VCaP (cell line): ENCODE data around the gene KCNQ2.
A peak's percentile ranks its signal among the peaks of the same experiment; 100 is the strongest.

ENCODE experiments used
- H3K27ac ChIP-seq: fragments of 450-650 bp; 2 replicates; pipeline ENCODE4 v1.5.1; 2017
- TF ChIP-seq, protein P1 (sequence below): fragments of 450-650 bp; conservative IDR thresholded peaks from 2 replicates; pipeline ENCODE4 v1.5.1; 2017; ENCODE audit warnings: mild to moderate bottlenecking, moderate library complexity

Gene KCNQ2

DNA sequence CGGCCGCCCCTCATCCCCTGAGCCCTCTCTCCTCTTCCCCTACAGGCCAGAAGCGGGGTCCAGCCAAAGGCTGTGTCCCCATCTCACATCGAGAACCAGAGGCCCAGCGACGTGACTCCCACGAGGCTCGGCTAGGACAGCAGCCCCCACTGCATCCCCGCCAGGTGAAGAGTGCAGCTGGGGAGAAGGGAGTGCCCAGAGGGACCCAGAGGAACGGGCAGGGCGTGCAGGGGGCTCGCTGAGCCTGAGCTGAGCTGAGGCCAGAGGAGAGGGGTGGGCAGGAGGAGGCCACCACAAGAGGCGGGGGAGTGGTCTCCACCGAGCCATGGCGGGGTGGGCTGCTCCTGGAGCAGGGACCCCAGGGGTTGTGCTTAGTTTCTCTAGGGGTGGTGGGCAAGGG is 32.6 kb downstream of the KCNQ2 start:
- TF ChIP-seq, protein P1, sequence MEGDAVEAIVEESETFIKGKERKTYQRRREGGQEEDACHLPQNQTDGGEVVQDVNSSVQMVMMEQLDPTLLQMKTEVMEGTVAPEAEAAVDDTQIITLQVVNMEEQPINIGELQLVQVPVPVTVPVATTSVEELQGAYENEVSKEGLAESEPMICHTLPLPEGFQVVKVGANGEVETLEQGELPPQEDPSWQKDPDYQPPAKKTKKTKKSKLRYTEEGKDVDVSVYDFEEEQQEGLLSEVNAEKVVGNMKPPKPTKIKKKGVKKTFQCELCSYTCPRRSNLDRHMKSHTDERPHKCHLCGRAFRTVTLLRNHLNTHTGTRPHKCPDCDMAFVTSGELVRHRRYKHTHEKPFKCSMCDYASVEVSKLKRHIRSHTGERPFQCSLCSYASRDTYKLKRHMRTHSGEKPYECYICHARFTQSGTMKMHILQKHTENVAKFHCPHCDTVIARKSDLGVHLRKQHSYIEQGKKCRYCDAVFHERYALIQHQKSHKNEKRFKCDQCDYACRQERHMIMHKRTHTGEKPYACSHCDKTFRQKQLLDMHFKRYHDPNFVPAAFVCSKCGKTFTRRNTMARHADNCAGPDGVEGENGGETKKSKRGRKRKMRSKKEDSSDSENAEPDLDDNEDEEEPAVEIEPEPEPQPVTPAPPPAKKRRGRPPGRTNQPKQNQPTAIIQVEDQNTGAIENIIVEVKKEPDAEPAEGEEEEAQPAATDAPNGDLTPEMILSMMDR: no peak
- no peak overlapping the region for H3K27ac ChIP-seq

- TF ChIP-seq, protein P1: no peak
Measured at GRCh38 chr20:63438121-63438520, 34.3 kb downstream of the KCNQ2 start.

DNA sequence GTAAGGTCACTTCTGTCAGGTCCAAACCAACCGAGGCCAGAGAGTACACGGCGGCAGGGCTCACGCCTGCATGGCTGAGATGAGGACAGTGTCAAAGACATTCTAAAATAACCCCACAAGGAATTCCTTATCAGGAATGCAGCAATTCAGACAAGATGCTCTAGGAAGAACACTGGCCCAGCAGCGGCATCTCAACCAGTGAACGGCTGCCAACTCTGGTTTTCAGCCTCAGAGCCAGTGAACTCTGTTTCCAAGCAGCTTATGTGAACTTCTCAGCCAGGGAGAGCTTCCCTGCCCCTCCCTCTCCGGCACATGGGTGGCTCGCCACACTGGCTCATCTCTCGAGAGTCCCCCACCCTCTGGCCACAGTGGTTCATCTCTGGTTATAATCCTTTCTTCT is 36.9 kb downstream of the KCNQ2 start:
- TF ChIP-seq, protein P1: no peak
- no peak overlapping the region for H3K27ac ChIP-seq

More at GRCh38 chr20:63438121-63438520, 34.3 kb downstream of the KCNQ2 start:
- H3K27ac ChIP-seq: no peak overlapping the region

DNA sequence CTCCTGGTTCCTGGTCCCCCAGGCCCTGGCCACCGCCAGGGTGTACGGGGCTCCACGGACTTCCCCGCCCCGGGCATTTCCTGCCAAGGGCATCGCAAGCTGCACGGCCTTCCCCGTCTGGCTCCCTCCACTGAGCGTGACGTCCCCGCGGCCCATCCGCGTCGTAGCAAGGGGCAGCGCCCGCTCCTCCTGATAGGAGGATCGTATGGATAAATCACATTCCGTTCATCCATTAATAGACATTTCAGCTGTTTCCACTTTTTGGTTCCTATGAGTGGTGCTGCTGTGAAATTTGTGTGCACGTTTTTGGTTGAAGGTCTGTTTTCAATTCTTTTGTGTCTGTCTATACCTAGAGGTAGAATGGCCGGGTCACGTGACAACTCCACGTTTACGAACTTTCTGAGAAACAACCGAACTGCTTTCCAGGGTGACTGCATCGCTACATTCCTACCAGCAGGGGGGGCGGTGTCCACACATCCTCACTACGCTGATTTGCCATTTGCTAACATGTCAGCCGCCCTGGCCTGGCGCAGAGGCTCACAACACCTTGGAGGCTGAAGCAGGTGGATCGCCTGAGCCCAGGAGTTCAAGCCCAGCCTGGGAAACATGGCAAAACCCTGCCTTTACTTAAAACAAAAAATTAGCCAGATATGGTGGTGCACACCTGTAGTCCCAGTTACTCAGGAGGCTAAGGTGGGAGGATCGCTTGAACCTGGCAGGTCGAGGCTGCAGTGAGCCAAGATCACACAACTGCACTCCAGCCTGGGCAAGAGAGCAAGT is 37.7 kb downstream of the KCNQ2 start:
- H3K27ac ChIP-seq: no peak overlapping the region
- TF ChIP-seq, protein P1: peak; percentile 89

DNA sequence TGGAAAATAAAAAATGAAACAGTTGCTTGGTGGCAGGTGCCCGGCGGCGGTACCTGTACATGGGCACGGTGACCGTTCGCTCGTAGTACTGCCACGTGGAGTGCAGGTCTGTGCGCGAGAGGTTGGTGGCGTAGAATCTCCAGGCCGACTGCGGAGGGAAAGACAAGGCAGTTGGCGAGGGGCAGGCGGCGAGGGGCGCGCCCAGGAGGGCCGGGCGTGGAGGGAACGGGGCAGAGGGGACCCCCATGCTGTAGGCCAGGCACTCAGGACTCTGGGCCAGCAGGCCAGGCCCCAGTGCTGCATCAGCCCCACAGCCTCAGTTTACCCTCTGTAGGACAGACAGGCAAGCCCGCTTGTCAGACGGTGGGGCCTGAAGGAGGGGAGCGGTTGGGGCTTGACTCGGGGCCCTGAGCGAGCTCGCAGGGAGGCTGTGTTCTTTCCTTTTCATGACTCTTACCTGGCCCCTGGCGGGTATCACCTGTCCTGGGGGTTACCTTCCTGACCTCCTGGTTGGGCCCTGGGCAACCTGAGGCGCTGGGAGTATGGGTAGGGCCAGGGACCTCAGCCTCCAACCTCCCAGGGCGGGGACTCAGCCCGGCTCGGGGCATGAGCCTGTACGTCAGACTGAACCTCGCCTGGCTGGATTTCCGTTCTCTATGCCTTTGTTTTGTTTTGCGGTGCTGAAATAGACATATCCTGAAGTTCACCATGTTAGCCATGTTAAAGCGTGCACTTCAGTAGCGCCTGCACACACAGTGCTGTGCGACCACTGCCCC is 38.5 kb downstream of the KCNQ2 start:
- TF ChIP-seq, protein P1: no peak
- H3K27ac ChIP-seq: no peak overlapping the region

- no peak overlapping the region for H3K27ac ChIP-seq
Measured at GRCh38 chr20:63433351-63433750, 39.1 kb downstream of the KCNQ2 start.

More at GRCh38 chr20:63433351-63433750, 39.1 kb downstream of the KCNQ2 start:
- TF ChIP-seq, protein P1: no peak
